Measurements from ENCODE around the gene SPINT2. TPM values are rescaled to one million over a fixed set of nuclear protein-coding genes. Genes with fewer than 3 reads are reported as not detected.

Gene SPINT2
- total RNA-seq, 3 donors from 2014 or later (not counting 1 experiment from before 2014, with no cell fraction given): 2.7 to 13.7 (median 6.9) TPM

- Histone ChIP-seq H3K27me3 (ENCODE audit: control insufficient read depth, insufficient read depth, low read length) (no peaks in the 10 kb centered on the region), H3K27ac (ENCODE audit: low read length) (no peak overlapping the region), H3K36me3 (ENCODE audit: control insufficient read depth, insufficient read depth, low read length) (no peaks in the 10 kb centered on the region), H3K9me3 (ENCODE audit: control insufficient read depth, insufficient read depth, low read length) (no peaks in the 10 kb centered on the region), H3K4me3 (ENCODE audit: low read length) (no peak overlapping the region), H3K4me1 (ENCODE audit: control insufficient read depth, insufficient read depth, low read length) (peaks cover 8% of the 10 kb centered on the region)
- no peak overlapping the region for H3K27ac Mint-ChIP-seq
- peaks cover 6 to 13% of the 10 kb centered on the region in 2 donors for H3K27me3 Mint-ChIP-seq (ENCODE audit: low read depth in 2 of 2)
- DNase-seq: no peak
- no peaks in the 10 kb centered on the region for H3K9me3 Mint-ChIP-seq
- intact Hi-C loops (cut with micrococcal nuclease): no loop called here
- WGBS (ENCODE audit: insufficient coverage): 72% methylated on average over 13 of the region's 14 CpGs
- no peak overlapping the region for H3K4me3 Mint-ChIP-seq
- no peak for ATAC-seq
- no peak for TF ChIP-seq CTCF (IDR thresholded peaks at IDR 0.05)
- peaks cover 5 to 7% of the 10 kb centered on the region in 2 donors for H3K4me1 Mint-ChIP-seq
- H3K36me3 Mint-ChIP-seq: no peaks in the 10 kb centered on the region
Observed at GRCh38 chr19:38245826-38246498, 18.4 kb upstream of the SPINT2 start.

GRCh38 chr19:38247126-38247525 is 17.2 kb upstream of the SPINT2 start:
- peaks cover 6 to 21% of the 10 kb centered on the region in 2 donors for H3K27me3 Mint-ChIP-seq (ENCODE audit: low read depth in 2 of 2)
- peaks cover 5 to 7% of the 10 kb centered on the region in 2 donors for H3K4me1 Mint-ChIP-seq
- ATAC-seq (no peak), DNase-seq (no peak)
- Histone ChIP-seq H3K27me3 (ENCODE audit: control insufficient read depth, insufficient read depth, low read length) (no peaks in the 10 kb centered on the region), H3K9me3 (ENCODE audit: control insufficient read depth, insufficient read depth, low read length) (no peaks in the 10 kb centered on the region), H3K4me1 (ENCODE audit: control insufficient read depth, insufficient read depth, low read length) (peaks cover 8% of the 10 kb centered on the region), H3K4me3 (ENCODE audit: low read length) (no peak overlapping the region), H3K27ac (ENCODE audit: low read length) (no peak overlapping the region), H3K36me3 (ENCODE audit: control insufficient read depth, insufficient read depth, low read length) (no peaks in the 10 kb centered on the region)
- H3K36me3 Mint-ChIP-seq: no peaks in the 10 kb centered on the region
- intact Hi-C loops (cut with micrococcal nuclease): no loop called here
- WGBS (ENCODE audit: insufficient coverage): 74% methylated on average over 4 of the region's 5 CpGs
- no peak for TF ChIP-seq CTCF (IDR thresholded peaks at IDR 0.05)
- no peak overlapping the region for H3K27ac Mint-ChIP-seq
- H3K9me3 Mint-ChIP-seq: no peaks in the 10 kb centered on the region
- no peak overlapping the region for H3K4me3 Mint-ChIP-seq

GRCh38 chr19:38247734-38248268 is 16.6 kb upstream of the SPINT2 start:
- TF ChIP-seq CTCF (IDR thresholded peaks at IDR 0.05): no peak
- intact Hi-C loops (cut with micrococcal nuclease): no loop called here
- Mint-ChIP-seq H3K36me3 (no peaks in the 10 kb centered on the region), H3K27me3 (ENCODE audit: low read depth in 2 of 2) (peaks cover 6 to 21% of the 10 kb centered on the region in 2 donors), H3K4me1 (peaks cover 5 to 7% of the 10 kb centered on the region in 2 donors), H3K27ac (no peak overlapping the region), H3K4me3 (no peak overlapping the region), H3K9me3 (no peaks in the 10 kb centered on the region)
- no peak for DNase-seq
- no peak overlapping the region for H3K4me3 ChIP-seq (ENCODE audit: low read length)
- H3K27ac ChIP-seq (ENCODE audit: low read length): no peak overlapping the region
- no peaks in the 10 kb centered on the region for H3K9me3 ChIP-seq (ENCODE audit: control insufficient read depth, insufficient read depth, low read length)
- no peaks in the 10 kb centered on the region for H3K36me3 ChIP-seq (ENCODE audit: control insufficient read depth, insufficient read depth, low read length)
- H3K27me3 ChIP-seq (ENCODE audit: control insufficient read depth, insufficient read depth, low read length): no peaks in the 10 kb centered on the region
- 86% methylated on average over 9 of the region's 9 CpGs for WGBS (ENCODE audit: insufficient coverage)
- peaks cover 8% of the 10 kb centered on the region for H3K4me1 ChIP-seq (ENCODE audit: control insufficient read depth, insufficient read depth, low read length)
- ATAC-seq: no peak

All from natural killer cell (primary cell).